Stimulated activated CD4-positive, alpha-beta T cell treated with anti-CD3 and anti-CD28 coated beads, Interleukin-4, amount 100 ng/mL, for 1 hour (primary cell): ENCODE results near the gene RPTN.
A peak's percentile ranks its signal among the peaks of the same experiment; 100 is the strongest.
"Not testable (repeated sequence)": the region's sequence is repeated elsewhere in the genome, so short reads cannot be mapped to it uniquely, and the experiment has no call there.

Experiments
- DNase-seq: peaks from one replicate; pipeline ENCODE4 v3.0.0-alpha.2; 2020

The RPTN gene

DNA sequence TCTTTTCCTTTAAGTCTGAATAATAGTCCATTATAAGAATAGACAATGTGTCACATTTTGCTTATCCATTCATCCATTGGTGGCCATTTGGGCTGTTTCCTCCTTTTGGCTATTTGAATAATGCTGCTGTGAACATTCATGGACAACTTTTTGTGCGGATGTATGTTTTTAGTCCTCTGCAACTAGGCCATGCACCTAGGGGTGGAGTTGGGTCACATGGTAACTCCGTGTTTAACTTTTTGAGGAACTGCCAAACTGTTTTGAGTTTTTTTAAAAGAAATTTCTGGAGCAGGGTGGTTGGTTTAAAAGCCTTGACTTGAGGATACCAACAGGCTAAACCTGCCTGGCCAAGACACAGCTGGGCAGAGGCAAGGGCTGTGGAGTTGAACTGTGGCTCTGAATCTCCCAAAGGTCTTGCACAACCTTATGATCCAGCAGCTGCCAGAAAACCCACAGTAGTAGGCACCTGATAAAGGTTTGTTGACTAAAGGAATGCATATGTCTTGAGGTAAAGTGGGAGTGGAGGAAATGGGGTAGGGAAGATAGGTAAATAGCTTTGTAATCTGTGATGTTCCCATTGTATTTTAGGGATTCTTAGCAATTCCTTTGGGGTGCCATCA is 5.6 kb upstream of the RPTN start:
- no peak for DNase-seq

GRCh38 chr1:152162792-152163463 is 3.9 kb upstream of the RPTN start:
- no peak for DNase-seq

DNA sequence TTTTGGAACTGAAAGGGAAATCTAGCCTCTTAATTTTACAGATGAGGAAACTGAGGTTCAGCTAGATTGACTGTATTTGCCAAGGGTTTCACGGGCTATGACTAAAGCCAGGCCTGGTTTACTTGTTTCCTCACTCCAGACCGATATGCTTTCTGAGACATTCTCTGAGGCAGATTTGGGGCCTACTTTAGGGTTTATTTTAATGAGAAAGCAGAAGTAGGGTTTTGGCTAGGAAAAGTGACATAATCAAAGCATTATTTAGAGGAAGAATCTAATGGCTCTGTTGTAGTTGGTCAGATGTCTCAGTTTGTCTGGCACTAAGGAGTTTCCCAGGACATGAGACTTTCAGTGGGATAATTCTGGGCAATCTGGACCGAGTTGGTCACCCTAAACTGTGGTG is 1.5 kb upstream of the RPTN start:
- DNase-seq: no peak

DNA sequence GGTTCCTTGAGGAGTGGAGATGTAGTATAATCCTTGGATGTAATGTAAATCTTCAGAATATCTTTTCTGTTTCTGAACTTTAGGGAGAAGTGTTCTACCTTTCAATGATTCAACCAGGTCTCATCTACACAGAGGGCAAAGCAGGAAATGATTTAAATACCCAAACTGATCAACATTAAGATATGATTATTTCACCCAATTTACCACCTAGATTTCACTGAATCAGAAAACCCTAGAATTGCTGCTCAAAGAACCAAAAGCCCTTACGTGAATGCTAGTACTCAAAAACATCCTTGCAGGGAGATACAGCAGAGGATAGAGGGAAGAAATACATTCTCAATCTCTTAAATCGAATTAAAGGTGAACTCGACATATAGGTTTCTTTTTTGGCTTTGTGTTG is 5.0 kb downstream of the RPTN start:
- no peak for DNase-seq

GRCh38 chr1:152151646-152152045 is 7.4 kb downstream of the RPTN start:
- DNase-seq: no peak

DNA sequence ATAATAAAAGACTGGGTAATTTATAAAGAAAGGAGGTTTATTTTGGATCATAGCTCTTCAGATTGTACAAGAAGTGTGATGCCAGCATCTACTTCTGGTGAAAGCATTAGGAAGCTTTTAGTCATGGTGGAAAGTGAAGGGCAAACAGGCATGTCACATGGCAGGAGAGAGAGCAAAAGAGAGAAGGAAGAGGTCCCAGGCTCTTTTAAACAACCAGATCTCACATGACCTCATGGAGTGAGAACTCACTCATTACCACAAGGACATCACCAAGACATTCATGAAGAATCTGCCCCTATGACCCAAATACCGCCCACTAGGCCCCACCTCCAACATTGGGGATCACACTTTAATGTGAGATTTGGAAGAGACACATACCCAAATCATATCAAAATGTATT is 10.0 kb downstream of the RPTN start:
- no peak for DNase-seq

- no peak for DNase-seq
These were observed 11.0 kb downstream of the RPTN start for GRCh38 chr1:152148051-152148450.

DNA sequence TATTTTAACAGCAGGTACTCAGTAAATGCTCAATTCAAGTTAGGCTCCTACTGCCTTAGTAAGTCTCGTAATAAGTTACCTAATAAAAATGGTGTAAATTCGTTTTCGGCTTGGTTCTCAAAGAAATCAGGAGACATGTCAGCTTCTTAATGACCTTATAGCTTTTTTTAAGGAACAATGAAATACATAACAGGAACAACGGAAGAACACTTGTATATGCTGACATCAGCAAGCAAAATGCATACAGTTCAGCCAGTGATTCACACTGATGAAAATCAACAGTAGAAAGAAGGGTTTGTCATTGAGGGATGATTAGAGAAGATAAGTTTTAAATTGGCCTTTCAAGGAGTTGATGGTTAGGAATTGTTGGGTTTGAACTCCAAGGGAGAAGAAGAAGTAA is 13.3 kb downstream of the RPTN start:
- DNase-seq: no peak

DNA sequence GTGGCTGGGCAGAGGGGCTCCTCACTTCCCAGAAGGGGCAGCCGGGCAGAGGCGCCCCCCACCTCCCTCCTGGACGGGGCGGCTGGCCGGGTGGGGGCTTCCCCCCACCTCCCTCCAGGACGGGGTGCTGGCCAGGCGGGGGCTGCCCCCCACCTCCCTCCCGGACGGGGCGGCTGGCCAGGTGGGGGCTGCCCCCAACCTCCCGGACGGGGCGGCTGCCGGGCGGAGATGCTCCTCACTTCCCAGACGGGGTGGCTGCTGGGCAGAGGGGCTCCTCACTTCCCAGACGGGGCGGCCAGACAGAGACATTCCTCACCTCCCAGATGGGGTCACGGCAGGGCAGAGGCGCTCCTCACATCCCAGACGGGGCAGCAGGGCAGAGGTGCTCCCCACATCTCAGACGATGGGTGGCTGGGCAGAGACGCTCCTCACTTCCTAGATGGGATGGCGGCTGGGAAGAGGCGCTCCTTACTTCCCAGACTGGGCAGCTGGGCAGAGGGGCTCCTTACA is 14.3 kb downstream of the RPTN start:
- not testable (repeated sequence) for DNase-seq

DNA sequence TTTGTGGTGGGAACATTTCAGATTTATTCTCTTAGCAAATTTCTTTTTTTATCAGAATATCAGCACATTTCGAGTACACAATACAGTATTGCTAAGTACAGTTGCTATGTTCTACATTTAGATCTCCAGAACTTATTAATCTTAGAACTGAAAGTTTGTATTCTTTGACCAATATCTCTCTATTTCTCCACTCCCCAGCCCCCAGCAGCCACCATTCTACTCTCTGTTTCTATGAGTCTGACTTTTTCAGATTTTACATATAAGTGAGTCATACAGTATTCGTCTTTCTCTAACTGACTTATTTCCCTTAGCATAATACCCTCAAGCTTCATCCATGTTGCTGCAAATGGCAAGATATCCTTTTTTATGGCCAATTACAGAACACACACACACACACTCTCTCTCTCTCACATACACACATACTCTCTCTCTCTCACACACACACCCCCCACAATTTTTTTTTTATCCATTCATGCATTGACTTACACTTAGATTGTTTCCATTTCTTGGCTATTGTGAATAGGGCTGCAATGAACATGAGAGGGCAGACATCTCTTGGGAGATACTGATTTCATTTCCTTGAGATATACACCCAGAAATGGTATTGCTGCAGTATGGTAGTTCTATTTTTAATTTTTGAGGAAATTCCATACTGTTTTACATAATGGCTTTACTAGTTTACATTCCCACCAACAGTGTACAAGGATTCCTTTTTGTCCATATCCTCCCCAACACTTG is 15.7 kb downstream of the RPTN start:
- DNase-seq: no peak

GRCh38 chr1:152141971-152142584 is 16.9 kb downstream of the RPTN start:
- DNase-seq: no peak

GRCh38 chr1:152137215-152137614 is 21.8 kb downstream of the RPTN start:
- DNase-seq: no peak

DNA sequence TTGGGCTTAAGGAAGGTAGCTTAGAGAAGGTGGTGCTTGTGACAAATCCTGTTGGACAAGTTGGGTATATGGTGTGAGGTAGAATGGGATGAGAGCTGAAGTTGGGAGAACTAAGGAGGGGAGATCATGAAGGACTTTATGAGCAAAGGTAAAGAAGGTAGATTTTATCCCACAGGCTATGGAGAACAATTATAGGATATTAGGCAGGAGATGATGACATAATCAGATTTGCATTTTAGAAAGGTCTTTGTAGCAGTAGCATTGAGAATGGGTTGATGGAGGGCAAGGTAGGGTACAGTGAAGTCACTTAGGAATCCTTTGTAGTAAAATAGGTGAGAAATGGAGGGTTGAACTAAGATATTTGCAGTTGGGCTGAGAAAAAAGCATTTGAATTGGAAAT is 28.8 kb downstream of the RPTN start:
- DNase-seq: no peak

GRCh38 chr1:152127673-152128072 is 31.4 kb downstream of the RPTN start:
- DNase-seq: no peak

GRCh38 chr1:152125834-152126443 is 33.1 kb downstream of the RPTN start:
- no peak for DNase-seq

DNA sequence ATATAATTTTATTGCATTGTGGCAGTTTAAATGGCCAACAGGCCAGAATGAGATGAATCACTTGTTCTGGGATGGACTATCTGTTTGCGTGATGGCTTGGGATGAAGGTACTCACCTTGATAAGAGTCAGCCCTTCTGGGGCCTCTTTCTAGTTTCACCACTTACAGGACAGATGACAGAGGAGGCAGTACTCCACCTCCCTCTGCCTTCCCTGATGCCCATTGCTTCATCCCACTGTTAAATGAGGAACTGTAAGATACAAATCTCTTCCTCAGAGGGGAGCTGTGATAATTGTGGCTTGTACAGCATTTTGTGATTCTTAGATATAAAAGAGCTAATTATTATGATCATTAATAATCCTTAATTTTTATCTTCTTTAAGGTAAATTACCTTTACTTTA is 40.1 kb downstream of the RPTN start:
- no peak for DNase-seq

DNA sequence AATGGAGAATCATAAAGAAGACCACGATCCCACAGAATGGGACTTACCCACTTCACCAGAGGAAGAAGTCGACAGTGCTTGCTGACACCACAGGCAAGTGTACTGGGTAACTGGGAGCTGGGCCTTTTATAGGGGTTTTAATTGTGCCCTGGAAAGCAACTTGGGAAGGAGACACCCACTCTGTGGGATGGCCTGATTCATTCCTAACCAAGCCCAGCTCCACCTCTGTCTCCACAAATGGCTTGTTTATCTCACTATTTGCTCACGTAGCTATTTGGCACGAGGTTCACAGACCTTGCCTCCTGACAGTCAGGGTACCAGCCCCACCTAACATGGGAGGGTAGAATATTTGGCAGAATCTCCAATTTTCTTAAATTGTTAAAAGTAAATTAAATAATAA is 43.7 kb downstream of the RPTN start, which contains the start of gene TCHH:
TSS of gene TCHH (minus strand) at position 101 of the 400 bp plus-strand sequence. CDS start 1,364 bp downstream, outside the sequence.
- DNase-seq: no peak

DNA sequence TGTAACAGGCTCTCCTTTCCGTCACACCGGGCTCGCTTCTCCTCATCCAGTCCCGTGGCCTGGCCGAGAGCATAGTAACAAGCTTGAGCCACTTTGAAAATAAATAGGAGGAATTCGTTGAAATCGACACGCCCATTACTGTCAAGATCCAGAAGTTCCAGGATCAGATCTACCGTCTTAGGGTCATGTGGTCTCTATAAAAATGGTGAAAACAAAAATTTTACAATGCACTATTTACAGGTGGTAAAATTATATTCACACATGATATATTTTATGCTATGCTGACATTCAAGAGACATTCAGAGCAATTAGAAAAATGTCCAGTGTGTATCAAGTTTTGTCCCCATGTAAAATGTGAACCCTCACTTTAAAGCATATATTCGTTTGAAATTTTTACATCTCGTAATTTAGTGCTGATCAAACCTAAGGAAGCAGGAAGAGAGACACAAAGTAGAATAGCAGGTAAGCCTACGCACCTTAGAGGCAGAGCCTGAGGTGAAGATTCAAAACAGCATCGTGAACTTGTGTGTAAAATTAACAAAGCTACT is 46.1 kb downstream of the RPTN start:
- DNase-seq: no peak

- peak; percentile 7 for DNase-seq
These were observed 46.7 kb downstream of the RPTN start for GRCh38 chr1:152112101-152112884.

GRCh38 chr1:152111515-152111968 is 47.5 kb downstream of the RPTN start:
- peak; percentile 11 for DNase-seq

DNA sequence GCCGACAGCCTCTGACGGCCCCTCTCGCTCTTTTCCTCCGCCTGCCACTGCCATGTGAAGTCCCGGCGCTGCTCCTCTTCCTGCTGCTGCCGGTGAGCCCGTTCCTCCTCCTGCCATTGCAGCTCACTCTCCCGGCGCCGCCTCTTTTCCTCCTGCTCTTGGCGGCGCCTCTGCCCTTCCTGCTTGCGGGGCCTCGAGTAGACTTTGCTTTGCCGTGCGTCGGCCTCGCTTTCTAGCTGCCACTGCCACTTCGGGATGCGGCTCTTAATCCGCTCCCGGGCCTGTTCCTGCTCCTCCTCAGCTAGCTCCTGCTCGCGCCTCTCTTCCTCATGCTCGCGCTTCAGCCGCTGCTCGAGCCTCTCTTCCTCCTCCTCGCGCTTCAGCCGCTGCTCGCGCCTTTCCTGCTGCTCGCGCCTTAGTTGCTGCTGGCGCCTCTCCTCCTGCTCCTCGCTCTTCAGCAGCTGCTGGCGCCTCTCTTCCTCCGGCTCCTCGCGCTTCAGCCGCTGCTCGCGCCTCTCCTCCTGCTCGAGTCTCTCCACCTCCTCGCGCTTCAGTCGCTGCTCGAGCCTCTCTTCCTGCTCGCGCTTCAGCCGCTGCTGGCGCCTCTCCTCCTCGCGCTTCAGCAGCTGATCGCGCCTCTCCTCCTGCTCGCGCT is 48.0 kb downstream of the RPTN start:
- peak; percentile 29 for DNase-seq
